HG03558 (cell line): ENCODE data around the gene GALNT11.

Experiments used
- ATAC-seq: cut with Tn5 transposase; IDR thresholded peaks from one replicate; pipeline ENCODE4 v1.9.1; 2021; ENCODE audit warnings: moderate number of reproducible peaks; ENCODE audit not compliant: unreplicated experiment; ENCODE audit errors: extremely low read depth

The GALNT11 gene

DNA sequence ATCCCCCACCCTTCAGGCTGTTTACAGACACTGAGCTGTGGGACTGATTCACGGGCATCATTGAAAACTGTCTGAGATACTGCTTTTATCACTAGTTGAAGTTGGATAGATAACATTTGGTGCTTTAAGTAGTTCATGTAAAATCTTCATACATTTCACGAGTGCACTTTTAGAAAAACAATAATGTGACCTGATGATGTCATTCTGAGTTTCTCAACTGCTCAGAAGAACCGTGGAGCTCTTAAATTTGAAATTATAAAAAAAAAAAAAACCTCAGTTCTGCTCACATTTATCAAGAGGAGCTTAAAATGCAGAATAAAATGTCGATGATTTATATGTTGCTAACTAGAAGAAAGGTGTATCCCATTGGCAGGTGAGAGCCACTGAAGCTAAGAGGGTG, 81.5 kb downstream of the GALNT11 start:
- ATAC-seq: no peak

GRCh38 chr7:152107945-152108344, 82.5 kb downstream of the GALNT11 start:
- ATAC-seq: no peak

GRCh38 chr7:152108359-152108758, 82.9 kb downstream of the GALNT11 start:
- ATAC-seq: no peak

GRCh38 chr7:152112829-152113228, 87.4 kb downstream of the GALNT11 start:
- ATAC-seq: no peak

- ATAC-seq: no peak
These were observed 89.7 kb downstream of the GALNT11 start for GRCh38 chr7:152115021-152115718.

- ATAC-seq: no peak
These were observed 91.9 kb downstream of the GALNT11 start for GRCh38 chr7:152117356-152117755.

DNA sequence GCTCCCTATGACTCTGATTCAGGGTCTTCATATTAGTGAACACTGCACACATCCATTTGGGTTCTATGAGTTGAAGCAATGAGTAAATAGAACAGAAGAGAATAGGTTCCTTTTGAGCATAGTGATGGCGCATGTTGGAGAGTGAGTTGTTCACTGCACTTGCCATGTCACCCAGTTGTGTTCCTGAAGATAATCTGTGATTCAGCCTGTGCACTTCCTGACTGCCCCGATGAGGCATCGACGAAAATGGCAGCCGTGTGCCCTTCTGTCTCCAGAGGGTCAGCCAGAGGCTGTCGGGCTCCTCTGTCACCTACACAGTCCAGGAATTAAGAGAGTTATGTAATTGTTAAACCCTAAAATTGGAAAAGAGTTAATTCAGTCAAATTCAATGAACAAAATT, 94.7 kb downstream of the GALNT11 start:
- ATAC-seq: no peak

GRCh38 chr7:152120776-152121175, 95.3 kb downstream of the GALNT11 start:
- no peak for ATAC-seq

- ATAC-seq: no peak
These were observed 96.0 kb downstream of the GALNT11 start for GRCh38 chr7:152121432-152121831.

DNA sequence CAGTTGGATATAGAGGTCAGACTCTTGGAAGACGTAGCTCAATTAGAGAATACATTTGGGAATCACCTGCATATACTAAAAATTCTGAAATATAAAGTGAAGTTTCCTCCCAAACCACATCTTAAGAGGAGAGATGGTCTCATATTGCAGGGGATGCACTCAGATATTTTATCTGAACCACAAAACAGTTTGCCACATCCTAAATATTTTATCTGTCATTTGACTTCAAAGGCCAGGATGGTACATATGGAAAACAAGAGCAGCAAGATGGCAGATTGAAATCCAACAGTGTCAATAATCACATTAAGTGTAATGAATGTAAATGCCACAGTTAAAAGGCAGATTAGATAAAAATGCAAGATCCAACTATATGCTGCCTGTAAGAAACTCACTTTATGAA, 97.1 kb downstream of the GALNT11 start:
- no peak for ATAC-seq

GRCh38 chr7:152126741-152127140, 101.3 kb downstream of the GALNT11 start:
- no peak for ATAC-seq

- ATAC-seq: no peak
These were observed 101.8 kb downstream of the GALNT11 start for GRCh38 chr7:152127229-152127628.

DNA sequence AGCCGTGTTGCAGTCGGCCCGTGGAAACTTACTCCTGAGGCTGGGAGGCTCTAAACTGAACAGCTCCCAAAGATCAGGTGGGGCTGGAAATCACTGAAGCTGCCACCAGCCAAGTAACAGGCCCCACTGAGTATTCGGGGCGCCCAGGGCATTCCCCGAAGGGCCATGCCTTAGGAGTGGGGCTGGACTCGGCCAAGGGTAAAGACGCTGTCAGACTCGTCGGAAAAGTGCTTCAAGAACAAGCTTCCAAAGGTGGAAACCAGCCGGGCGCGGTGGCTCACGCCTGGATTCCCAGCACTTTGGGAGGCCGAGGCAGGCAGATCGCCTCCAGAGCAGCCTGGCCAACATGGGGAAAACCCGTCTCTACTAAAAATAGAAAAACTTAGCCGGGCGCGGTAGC, 102.8 kb downstream of the GALNT11 start:
- no peak for ATAC-seq

- ATAC-seq: no peak
These were observed 103.4 kb downstream of the GALNT11 start for GRCh38 chr7:152128741-152129461.

GRCh38 chr7:152129682-152130081, 104.2 kb downstream of the GALNT11 start:
- ATAC-seq: no peak

GRCh38 chr7:152130658-152131590, 105.5 kb downstream of the GALNT11 start:
- no peak for ATAC-seq

- ATAC-seq: no peak
These were observed 106.6 kb downstream of the GALNT11 start for GRCh38 chr7:152131981-152132494.

DNA sequence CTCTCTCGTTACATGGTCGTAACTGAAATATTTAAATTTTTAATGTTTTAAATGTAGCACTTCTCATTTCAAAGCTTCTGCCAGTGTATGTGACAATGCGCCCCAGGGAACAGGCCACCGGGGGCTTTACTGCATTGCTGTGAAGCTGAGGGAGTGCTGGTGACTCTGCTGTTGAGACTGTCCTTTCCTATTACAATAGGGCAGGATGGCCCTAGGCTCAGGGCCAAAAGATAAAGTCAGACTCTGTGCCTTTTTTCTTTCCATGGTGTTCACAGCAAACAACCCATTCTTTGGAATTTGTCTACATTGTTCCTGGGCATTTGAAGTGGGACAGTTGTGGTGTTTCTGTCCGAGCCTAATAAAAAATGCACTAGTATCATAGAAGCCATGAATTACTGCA, 107.3 kb downstream of the GALNT11 start:
- no peak for ATAC-seq

DNA sequence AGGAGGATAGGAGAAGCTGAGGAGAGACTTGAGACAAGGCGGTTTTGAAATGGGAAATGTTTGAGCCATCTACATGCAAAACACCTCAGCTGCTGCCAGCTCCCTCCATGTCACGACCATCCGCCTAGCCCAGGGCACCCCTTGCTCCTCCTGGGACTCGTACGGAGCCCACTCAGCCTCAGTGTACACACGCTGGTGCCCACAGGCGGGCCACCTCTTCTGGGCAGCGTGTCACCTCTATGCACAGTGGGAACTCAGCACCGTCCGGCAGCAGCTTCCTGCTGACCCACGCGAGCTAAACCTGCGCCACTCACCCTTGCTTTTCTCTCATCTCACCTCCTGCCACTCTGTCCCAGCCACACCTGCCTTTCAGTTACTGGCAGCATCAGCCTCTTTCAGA, 108.3 kb downstream of the GALNT11 start:
- no peak for ATAC-seq

GRCh38 chr7:152136686-152137085, 111.2 kb downstream of the GALNT11 start:
- no peak for ATAC-seq
